Middle frontal gyrus (tissue), 1 donor: ENCODE measurements around the gene GNG2.

Source experiments
- DNase-seq: peaks from one replicate; pipeline ENCODE4 v3.0.0-alpha.2; 2015; ENCODE audit warnings: low spot score; ENCODE audit errors: extremely low spot score

The GNG2 gene

DNA sequence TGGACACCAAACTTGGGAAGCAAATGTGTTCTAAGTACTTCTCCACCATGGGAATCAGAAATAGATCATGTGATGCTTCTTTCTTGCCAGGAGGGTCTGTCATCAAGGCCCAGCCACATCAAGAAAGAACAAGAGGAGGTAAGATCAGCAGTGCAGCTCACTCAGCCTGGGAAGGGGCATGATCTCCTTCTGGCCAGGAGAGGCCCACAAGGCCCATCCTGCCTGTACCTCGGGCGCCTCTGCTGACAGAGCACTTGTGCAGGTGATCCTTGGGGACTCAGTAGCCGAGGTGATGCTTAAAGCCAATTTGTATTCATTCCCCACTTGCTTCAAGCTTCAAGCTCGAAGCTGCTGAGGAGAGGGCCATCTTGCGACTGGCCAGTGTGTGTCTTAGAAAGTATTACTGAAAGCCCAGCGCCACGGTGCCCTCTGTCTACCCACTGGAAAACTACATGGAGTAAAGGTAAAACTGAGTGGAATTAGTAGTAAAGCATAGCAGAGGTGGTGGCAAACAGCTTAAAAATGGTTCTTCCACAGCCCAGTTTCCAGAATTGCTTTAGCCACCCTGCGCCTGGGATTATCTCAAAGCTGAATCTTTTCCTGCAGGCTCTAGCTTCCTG, 155.1 kb downstream of the GNG2 start:
- DNase-seq = peak; percentile 37

DNA sequence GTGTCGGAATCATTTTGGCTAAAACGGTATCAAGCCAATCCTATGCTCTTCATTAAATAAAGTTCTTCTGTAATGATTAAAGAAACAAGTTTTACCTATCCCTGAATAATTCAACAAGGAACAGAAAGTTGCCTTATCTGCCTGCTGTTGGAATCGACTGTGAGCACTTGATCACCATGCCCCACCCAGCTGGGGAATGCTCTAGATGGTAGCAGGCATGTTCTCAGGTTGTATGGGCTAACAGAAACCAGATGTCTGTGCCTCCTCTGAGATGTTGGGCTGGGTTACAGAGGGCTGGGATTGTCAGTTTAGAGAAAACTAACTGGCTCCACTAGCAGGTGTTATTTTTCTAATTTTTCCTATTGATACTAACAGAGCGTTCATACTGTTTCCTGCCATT, 157.8 kb downstream of the GNG2 start:
- DNase-seq = no peak

DNA sequence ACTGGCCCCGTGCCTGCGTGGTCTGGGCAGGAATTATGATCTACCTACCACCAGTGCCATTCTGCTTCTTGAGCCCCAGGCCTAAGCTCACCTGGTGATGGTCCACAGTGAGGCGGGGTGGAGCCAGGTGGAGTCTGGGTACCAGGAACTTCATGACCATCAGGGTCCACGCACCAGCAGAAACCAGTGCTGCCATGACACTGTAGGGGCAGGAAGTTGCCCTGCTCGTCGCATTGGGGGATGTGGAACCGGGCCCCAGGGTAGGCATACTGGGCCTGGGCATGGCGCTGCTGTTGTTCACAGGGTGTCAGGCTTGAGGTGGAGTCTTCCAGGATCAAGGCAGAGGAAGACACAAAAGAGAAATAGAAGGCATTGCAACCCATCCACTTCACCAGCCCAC, 158.6 kb downstream of the GNG2 start:
- DNase-seq = no peak
